NT2/D1 (cell line): Measurements from ENCODE around the gene SIAE.

Experiments used
- YY1 ChIP-seq: IDR thresholded peaks from 2 replicates; pipeline ENCODE4 v1.6.1; 2011; ENCODE audit not compliant: insufficient read length, insufficient read depth
- ZNF274 ChIP-seq: IDR thresholded peaks from 2 replicates; pipeline ENCODE4 v1.6.1; 2011; ENCODE audit warnings: mild to moderate bottlenecking, low read depth, low read length

DNA sequence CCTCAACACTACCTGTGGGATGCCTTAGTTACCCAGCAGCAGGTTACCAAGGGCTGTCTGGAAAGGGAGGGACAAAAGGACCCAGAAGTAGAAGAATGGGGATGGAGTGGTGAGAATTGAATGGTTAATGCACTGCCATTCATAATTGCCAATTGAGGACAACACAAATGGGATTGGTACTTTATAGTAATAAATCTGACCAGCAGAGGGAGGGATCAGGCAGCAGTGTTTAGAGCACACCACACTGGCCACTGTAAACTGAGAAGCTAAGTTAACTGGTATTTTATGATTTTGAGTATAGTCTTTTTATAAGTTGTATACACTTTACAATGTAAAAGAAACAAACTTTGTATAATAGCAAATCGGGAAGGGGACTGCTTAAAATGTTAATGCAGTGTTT, 40.2 kb downstream of the SIAE start:
- TF ChIP-seq ZNF274 (no peak), YY1 (no peak)
